ENCODE measurements around the gene POLR3K.

The POLR3K gene

GRCh38 chr16:78444-79150 lies 25.2 kb upstream of the POLR3K start:
- no peak for DNase-seq

GRCh38 chr16:77807-78443 lies 24.5 kb upstream of the POLR3K start, which contains the start of gene MPG:
MPG (plus strand) TSS chr16:78225; CDS start chr16:78310, 85 bp downstream.
- DNase-seq: peak; percentile 81

DNA sequence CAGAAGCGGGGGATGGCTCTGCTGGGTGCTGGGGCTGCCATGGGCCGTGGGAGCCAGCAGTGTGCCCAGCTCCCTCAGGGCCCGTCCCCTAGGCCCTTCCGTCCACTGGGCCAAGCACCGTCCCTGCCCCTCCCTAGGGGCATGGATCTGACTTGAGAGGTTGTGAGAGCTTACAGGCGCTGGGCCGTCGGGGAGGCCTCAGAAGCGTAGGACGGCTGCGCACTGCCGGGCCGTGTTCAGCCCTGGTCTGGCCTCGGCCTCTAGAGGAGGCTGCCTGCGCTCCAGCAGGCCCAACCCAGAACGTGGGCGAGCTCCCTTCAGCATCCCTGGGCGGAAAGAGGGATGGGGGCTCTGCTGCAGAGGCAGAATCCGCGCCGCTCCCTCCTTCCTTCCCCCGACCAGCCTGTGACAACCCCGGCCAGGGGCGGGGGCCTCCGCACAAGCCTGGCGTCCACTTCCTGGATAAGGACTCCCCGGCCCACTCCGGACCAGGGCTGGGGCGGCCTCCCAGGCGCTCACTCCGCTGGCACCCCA lies 23.9 kb upstream of the POLR3K start:
- no peak for DNase-seq

- DNase-seq: no peak
These were observed 23.3 kb upstream of the POLR3K start for GRCh38 chr16:76535-77272.

GRCh38 chr16:75580-76501 lies 22.4 kb upstream of the POLR3K start:
- no peak for DNase-seq

DNA sequence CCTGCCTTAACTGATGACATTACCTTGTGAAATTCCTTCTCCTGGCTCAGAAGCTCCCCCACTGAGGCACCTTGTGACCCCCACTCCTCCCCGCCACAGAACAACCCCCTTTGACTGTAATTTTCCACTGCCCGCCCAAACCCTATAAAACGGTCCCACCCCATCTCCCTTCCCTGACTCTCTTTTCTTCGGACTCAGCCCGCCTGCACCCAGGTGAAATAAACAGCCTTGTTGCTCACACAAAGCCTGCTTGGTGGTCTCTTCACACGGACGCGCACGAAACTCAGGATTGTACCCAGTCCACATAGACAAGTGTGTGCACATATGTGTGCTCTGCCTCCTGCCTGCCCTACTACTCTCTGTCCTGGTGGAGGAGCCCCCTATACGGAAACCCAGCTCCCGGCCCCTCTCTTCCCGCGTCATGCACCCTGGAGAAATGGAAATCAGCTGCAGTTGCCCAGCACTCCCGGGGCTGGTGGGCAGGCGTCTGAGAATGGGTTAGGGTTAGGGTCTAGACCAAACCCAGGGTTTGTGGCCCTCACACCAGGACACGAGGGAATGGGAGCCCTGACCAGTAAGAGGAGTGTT lies 21.4 kb upstream of the POLR3K start:
- DNase-seq: no peak

DNA sequence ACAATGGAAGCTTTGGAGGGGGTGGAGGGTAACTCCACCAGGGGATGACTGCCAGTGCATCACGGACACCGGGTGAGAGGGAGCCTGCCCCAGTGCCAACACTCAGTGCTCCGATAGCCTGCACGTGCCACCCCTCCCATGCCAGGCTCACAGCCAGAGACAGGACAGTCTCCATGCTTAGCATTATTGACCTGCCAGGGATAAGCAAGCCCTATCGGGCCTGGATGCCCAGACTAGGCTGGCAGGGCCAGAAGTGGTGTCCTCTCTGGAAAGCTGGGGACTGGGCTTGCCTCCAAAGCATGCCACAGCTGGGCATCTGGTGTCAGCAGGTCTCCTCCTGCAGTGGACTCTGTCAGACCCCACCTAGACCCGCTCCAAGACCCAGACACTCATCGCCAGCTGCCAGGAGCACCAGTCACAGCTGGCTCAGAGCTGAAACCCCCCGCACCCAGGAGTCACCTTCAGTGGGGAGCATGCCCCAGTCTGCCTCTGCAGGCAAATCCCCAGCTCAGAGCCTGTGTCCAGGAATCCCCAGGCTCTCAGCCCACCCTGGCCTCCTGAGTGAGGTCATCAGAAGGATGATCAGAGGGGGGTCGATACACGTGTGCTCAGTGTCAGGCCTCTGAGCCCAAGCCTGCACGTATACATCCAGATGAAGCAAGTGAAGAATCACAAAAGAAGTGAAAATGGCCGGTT lies 20.8 kb upstream of the POLR3K start:
- DNase-seq: no peak

DNA sequence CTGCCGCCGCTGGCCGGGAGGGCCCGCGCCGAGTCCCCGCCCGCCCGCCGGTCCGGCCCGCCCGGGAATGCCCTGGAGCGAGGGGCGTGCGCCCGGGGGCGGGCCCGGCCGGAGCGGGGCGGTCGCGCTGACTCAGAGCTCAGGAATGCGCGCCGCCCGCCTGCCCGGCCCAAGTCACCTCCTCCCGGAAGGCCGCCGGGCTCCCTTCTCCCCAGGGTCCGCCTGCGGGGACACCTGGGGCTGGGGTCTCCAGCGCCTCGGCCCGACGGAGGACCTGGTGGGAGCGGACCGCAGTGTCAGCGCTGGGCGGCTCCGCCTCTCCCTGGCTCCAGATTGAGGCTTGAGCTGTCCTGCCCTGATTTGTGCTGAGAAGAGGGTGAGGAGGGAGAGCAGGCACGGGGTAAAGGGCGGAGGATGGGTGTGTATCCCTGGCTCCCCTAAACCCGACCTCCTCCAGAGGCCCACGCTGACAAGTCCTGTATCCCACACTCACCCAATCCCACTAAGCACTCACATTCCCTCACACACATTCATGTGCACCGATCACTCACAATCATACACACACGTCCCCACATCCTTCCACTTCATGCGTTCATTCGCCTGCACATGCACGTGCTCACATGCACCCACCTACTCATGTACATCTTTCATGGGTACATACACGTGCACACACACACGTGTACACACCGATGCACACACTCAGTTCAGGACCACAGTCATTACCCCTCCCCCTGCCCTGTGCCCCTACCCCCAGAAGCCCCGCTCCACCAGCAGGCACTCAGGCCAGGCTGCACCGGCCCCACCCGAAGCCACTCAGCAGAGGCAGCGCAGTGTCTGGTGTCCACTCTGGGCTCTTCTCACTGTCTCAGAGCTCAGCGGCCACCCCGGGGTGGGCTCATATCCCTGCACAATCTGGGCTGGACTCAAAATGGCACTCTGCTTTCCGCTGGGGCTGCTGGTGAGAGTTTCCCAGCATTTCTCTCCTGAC lies 19.4 kb upstream of the POLR3K start, which contains the start of gene RHBDF1:
RHBDF1 (minus strand) TSS at position 71 of the 988 bp plus-strand sequence. CDS start 7,616 bp downstream, outside the sequence.
- no peak for DNase-seq

GRCh38 chr16:71540-72401 lies 18.4 kb upstream of the POLR3K start:
- no peak for DNase-seq

DNA sequence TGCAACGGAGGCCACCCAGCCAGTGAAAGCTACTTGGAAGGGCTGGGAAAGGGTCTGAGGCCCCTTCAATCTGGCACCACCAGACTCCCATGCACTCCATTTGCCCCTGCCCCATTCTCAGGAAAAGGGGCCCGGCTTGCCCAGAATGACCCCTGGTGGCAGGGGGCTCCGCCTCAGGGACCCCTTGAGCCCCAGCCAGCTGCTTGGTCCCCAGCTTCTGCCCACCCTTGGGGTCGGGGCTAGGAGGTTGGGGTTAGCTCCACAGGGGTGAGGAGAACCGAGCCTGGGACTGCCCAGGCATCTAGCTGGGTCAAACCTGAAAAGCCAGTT lies 17.8 kb upstream of the POLR3K start:
- DNase-seq: no peak

- no peak for DNase-seq
These were observed 15.8 kb upstream of the POLR3K start for GRCh38 chr16:69181-69580.

GRCh38 chr16:67884-68789 lies 14.7 kb upstream of the POLR3K start:
- no peak for DNase-seq

- no peak for DNase-seq
These were observed 13.9 kb upstream of the POLR3K start for GRCh38 chr16:67183-67791.

DNA sequence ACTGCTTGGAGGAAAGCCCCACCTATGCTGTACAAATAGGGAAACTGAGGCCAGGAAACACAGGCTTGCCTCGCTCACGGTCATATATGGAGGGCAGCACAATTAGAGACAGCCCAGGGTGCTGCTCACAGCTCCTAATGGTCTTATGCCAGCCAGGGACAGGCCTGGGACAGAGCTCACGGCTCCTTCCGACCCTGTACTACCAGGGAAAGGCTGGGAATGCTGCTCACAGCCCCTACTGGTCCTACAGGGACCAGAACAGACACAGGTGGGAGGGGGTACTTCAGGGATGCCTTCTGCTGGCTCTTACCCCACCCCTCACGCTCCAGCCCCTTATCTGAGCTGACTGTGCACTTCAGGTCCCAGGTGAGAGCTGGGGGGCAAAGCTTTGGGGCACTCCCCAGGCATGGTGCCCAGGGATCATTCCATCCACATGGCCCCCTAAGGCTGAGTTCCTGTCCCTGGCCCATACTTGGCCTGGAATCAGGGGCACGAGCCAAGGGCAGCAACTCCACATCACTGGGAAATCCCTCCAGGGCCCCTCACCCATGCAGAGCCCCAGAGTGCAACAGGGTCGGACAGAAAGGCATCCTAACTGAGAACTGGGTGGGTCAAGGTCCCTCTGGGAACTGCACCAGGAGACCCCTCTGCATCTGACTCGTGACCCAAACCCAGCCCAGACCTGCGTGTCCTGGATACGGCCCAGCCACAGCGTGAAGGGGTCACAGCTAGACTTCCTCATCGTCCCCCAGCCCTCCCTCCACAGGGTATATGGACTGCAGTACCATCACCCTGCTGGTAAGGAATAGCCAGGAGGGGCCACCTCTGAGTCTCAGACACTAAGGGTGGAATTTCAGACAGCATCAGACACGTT lies 13.1 kb upstream of the POLR3K start:
- no peak for DNase-seq

DNA sequence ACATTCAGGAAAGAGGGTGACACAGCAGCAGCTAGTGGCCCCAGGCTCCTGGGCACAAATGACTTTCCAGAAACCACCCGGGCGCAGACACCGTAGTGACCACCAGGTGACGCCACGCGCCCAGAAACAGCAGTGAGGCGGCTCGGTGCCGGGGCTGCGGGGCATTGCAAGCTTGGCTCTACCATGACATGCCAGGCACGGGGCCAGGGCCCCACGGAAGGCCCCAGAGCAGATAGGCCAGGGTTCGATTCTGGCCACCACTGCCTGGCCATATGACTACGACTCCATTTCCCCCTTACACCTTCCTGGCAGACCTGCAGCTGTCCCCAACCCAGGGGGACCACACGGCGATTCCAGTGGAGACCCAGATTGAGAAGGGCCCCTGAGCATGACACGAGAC lies 12.3 kb upstream of the POLR3K start:
- peak; percentile 81 for DNase-seq

DNA sequence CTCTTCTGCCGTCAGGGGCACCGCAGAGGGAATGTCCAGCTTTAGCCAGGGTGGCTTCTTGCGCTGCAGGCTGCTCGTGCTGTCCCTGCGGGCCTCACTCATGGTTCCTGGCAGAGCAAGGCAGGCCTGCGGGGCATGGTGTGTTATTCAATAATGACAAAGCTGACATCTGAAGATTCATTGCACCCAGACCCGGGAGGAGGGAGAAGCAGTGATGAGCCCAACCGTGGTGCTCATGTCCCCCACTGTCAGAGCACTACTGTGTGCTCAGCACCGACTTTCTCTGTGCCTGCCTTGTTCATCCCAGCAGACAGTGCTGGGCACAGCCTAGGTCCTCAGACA lies 11.5 kb upstream of the POLR3K start:
- no peak for DNase-seq

Measured in CD4-positive, alpha-beta T cell treated with Interleukin-15 for 1 hour (primary cell).